HG03469 (cell line): Measurements from ENCODE around the gene TH.

Experiments
- ATAC-seq: cut with Tn5 transposase; IDR thresholded peaks from one replicate; pipeline ENCODE4 v1.9.1; 2021; ENCODE audit warnings: mild to moderate bottlenecking, moderate library complexity, moderate number of reproducible peaks; ENCODE audit not compliant: unreplicated experiment

Gene TH

DNA sequence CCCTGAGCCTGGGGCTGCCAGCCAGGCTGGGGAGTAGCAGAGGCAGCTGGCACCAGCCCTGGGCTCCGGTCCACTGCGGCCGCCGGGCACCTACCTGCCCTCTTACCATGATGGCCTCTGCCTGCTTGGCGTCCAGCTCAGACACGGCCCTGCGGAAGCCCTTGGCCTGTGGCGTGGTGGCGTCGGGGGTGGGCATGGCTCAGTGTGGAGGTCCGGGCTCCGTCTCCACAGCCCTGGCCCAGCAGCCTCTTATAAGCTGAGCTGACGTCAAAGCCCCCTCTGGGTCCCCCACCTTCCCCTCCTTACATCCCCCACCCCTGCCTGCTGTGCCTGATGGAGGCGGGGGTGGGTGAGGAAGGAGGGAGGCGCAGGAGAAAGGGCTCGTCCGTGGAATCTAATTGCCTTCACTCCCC is at the start of gene TH:
Gene TH, minus strand, starts transcription at position 225 of the 413 bp plus-strand sequence. Its CDS starts 29 bp downstream, at position 196.
- no peak for ATAC-seq

DNA sequence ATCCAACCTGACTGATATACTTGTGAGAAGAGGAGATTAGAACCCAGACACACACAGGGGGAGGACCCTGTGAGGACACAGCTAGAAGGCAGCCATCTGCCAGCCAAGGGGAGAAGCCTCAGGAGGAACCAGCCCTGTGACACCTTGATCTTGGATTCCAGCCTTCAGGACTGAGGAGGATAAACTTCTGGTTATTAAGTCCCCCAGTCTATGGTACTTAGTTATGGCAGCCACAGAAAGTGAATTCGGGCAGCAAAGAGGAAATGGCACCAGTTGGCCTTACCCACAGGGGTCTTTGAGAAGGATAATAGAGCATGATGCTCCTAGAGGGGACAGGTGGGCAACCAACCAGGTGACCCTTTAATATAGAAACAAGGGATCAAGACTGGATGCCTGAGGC is 49.4 kb upstream of the TH start:
- ATAC-seq: no peak

DNA sequence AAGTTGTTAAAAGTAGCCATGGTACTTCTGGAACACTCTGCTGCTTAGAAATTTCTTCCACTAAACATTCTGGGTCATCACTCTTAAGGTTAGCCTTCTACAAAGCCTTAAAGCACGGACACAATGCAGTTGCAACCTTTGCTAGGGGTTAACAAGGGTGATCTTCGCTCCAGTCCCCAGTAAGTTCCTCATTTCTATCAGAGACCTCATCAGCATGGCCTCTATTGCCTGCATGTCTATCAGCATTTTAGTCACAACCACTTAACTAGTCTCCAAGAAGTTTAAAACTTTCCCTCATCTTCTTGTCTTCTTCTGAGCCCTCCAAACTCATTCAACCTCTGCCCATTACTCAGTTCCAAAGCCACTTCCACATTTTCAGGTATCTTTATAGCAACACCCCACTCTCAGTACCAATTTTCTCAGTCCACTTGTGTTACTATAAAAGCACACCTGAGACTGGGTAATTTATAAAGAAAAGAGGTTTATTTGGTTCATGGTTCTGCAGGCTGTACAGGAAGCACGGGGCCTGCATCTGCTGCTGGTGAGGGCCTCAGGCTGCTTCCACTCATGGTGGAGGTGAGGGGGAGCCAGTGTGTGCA is 48.7 kb upstream of the TH start:
- no peak for ATAC-seq

DNA sequence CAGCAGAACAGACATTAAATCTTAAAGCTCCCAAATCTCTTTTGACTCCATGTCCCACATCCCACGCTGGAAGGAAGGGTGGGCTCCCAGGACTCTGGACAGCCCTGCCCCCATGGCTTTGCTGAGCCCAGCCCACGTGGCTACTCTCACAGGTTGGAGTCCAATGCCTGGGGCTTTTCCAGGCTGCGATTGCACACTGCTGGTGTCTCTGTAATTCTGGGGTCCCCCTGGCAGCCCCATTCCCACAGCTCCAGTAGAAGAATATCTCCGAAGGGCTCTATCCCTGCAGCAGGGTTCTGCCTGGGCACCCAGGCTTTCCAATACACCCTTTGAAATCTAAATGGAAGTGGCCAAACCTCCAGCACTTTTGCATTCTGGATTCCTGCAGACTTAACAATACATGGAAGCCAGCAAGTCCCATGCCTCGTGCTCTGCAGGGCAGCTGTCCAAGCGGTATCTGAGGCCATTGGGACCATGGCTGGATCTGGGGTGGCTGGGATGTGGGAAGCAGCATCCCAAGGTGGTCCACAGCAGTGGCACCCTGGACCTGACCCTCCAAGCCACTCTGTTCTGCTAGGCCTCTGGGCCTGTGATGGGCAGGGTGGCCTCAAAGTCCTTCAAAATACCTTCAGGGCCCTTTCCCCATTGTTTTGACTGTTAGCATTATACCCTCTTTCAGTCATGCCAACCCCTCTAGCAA is 47.9 kb upstream of the TH start:
- ATAC-seq: no peak

DNA sequence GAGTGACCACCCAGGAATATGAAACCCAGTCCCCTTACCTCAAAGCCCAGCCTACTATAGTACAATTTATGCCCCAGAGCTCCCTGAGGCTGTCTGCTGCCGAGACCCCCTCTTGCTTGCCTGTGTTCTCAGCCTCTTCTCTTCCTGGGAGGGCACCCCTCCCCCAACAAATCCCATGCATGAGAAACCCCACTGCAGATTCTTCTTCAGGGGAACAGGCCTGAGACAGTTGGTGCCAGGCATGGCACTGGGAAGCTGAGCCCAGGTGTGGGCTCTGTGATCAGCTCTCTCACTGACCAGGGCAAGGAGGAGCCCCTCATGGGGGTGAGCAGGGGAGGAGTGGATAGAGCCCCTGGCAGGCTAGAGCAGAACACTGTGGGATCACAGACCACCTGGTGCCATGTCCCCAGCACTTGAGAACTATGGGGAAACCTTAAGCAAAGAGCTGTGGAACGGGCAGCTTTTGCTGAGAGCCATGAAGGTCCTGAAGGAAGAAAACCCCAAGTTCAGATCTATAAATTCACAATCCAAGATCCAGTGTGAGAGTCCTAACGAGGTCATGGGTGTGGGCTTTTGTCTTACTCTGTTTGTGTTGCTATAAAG is 46.5 kb upstream of the TH start:
- no peak for ATAC-seq

DNA sequence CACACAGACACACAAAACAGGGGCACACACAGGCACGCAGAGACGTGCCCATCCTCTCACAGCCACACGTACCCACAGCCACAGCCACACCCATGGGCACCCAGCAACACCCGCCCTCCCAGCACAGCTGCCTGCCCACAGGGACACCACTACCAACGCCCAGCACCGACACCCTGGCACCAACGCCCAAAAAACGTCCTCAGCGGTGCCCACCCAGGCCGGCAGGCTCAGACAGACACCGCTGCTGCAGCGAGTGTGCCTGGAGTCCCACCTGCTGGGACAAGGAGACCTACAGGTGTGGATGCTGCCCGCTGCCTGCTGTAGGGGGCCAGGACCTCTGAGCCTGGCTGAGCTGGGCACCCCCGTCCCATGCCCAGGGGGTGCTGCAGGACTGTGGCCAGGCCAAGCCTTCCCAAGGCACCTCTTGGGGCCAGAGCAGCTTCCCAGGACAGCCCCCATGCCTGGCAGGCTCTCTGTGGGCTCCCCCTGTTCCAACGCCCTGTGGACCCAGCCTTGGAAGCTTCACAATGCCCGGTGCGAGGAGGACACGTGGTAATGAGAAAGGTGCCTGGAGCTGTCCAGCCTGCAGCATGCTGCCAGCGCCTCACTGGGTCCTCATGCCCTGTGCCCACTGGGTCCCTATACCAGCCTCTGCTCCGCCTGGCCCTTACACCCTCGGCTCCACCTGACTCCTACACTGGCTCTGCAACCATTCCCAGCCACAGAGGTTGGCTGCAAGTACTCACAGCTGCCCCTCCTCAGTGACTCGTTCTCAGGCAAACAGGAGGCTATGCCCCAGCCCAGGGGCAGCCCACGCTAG is 45.8 kb upstream of the TH start:
- no peak for ATAC-seq

DNA sequence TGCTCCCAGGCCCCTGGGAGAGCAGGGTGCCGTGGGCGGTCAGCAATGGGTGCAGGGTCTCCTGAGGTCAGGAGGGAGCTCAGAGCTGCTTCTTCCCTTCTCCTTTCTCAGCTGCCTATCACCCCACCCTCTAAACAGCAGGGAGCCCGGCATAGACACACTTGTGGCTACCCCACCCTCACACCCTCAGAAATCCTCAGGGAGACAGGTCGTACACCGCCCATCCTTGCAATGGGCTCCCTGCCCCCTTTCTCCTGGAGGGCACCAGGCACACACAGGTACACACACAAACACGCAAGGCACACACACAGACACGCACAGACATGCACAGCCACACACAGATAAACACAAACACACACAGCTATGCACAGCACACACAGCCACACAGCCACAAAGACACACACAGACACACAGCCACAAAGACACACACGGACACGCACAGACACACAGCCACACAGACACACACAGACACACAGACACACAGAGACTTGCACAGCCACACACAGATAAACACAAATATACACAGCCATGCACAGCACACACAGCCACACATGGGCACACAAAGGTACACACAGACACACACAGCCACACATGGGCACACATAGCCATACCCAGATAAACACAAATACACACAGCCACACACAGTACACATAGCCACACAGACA is 44.9 kb upstream of the TH start:
- ATAC-seq: no peak

DNA sequence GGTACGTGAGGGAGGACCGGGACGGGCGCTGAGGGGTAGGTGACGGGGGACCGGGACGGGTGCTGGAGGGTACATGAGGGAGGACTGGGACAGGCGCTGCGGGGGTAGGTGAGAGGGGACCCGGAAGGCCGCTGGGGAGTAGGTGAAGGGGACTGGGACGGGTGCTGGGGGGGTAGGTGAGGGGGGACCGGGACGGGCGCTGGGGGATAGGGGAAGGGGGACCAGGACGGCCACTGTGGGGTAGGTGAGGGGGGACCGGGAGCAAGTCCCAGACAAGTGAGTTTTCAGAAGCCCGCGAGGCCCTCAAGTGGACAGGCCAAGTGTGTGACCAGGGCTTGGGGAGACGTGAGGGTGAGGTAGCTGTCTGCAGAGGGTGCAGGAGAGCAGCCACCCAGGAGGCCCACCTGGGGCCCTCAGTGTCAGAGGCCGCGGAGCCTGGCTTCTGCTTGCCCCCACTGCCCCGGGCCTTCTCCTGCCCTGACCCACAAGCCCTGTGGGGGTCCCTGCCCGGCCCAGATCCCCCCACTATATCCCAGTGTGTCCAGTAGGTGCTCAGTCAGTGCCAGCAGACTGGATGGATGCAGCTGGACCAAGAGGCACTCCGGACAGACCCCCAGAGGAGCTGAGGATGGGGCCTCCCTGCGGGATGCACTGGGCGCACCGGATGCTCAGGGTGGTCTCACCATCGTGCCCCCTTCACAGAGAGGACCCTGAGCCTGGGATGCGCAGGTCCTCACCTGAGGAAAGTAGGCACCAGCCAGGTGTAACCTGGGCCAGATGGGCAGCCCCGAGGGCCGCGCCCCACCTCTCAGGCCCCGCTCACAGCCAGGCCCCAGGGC is 44.2 kb upstream of the TH start:
- no peak for ATAC-seq

DNA sequence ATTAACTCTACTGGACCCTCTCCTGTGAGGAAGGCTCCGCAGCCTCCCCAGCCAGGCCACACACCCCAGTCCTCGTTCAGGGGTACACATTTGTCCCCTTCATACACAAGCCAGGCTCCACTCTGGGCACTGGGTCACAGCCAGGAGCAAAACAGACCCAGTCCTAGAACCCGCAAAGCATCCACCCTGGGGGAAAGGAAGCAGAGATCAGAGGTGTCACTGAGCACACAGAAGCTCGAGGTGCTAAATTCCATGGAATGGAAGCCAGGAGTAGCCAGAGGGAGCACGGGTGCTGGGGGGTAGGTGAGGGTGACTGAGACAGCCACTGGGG is 43.6 kb upstream of the TH start:
- ATAC-seq: no peak

DNA sequence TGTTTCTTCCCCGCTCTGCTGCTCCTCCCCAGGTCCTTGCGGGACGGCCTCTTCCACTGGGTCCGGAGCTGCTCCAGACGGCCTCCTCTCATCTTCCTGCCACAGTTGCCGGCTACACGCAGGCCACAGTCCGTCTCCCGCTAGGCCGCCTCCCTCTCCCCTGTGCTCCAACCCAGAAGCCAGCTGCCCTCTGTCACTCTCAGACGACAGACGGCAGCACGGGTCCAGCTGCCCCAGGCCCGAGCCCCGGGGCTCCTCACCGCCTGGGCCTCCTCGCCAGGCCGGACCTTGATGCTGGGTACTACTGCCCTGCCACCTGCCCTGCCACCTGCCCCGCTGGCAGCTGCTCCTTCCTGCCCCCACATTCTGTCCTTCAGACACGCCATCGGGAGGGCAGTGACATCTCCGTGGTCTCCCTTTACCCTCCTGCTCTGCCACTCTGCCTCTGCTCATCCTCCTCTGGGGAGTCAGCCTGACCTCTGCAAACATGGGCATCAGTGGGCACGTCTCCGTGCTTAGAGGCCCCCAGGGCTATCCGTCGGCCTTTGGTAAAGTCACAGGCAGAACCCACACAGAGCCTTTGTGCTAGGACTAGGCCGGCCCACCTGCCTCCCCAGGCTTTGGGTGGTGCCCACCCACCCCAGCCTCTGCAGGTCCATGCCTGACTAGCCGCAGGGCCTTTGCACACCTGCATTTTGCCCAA is 43.1 kb upstream of the TH start:
- ATAC-seq: no peak

DNA sequence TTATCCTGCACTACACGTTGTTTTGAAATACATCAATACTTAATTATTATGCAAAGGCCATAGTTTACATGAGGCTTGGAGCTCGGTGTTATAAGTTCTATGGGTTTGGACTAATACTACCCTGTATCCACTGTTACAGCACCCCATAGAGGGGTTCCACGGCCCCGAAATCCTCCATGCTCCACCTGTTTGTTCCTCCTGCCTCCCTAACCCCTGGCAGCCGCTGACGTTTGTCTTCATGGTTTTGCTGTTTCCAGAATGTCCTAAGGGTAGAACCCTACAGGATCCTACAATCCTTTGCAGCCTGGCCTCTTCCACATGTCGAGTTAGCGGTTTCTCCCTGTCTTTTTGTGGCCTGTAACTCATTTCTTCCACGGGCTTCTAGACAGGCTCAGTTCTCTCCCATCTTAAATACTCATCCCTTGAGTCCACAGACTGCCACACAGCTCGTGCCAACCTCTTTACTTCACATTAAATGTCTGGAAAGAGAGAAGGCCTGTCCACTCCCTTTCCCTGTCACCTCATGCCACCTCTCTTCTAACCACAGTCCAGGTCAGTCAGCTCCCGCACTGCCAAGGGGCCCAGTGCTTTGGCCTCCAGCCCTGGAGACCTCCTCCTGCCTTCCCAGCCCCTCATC is 42.4 kb upstream of the TH start:
- ATAC-seq: no peak

DNA sequence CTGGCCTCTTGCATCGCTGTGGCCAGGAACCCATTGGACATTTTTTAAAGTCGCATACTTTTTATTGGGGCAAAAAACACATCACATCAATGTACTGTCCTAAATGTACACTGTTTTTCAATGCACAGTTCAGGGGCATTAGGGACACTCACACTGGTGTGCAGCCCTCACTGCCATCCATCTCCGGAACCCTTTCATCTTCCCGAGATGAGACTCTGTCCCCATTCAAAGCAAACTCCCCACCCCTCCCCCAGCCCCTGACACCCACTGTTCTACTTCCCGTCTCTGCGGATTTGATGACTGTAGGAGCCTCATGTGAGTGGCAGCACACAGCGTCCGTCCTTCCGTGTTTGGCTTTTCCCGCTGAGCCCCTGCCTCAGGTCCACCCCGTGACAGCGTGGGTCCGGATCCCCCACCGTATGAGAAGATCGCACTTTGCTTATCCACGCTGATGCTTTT is 41.8 kb upstream of the TH start:
- ATAC-seq: no peak

DNA sequence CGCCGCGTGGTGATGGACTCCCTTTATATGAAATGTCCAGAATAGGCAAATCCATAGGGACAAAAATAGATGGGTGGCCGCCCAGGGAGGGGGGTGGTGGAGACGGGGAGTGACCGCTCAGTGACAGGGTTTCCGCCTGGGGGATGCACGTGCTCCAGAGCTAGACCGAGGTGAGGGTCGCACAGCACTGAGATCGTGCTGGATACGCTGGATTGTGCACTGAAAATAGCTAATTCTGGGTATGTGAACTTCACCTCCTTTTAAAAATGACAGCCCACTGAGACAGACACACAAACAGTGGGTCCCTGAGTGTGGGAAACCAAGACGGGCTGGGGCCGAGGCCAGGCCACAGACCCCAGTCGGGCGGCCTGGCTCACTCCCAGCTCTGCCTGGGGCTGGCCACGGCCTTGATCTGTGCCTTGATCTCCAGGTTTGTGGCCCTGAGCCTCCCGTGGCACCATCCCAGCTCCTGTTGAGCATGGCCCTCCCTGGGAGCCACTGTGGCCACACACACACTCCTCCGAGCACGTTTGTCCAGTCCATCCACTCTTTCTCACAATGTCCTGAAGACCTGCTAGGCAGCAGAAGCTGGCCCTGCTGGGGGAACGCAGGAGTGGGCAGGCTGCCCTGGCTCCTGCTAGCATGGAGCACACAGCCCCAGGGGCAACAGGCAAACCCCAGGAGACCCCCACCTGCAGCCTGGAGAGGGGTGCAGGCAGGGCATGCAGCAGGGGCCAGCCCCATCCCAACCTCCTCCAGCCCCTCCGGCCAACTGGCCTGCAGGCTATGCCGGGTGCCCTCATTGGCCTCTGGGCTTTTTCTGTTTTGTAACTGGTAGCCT is 41.0 kb upstream of the TH start:
- ATAC-seq: no peak

DNA sequence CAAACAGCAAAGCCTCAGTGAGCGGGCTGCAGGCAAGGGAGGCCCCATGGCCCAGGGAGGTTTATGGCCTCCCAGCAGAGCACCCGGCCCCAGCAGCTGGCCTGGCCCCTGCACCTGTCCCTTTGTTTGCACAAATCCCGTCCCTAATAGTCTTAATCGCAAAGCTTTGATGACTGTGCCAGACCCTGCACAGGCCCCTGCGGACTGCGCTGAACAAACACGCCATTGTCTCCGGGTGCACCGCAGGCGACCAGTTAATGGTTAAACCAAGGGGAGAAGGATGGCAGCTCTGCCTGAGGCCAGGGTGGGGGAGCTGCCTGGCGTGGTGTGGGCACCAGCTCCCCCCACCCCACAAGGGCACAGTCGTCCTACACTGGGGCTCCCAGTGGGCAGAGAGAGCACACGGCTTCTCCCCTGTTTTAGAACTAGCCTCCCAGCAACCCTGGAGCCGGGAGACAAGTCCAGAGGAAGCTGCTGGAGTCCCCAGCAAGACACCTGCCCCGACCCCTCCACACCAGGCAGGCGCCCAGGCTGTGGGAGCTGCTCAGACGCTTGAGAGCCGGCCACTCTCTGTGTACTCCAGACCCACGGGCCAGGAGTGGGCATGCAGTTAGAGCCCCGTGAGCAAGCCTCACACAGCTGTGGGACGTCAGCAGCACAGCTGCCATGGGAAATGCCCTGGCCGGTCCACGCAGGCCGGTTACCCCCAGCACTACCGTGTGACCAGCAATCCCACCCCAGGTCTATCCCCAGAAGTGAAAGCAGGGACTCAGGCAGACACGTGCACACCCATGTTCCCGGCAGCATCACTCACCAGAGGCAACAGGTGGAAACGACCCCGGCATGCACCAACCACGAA is 39.7 kb upstream of the TH start:
- ATAC-seq: no peak

DNA sequence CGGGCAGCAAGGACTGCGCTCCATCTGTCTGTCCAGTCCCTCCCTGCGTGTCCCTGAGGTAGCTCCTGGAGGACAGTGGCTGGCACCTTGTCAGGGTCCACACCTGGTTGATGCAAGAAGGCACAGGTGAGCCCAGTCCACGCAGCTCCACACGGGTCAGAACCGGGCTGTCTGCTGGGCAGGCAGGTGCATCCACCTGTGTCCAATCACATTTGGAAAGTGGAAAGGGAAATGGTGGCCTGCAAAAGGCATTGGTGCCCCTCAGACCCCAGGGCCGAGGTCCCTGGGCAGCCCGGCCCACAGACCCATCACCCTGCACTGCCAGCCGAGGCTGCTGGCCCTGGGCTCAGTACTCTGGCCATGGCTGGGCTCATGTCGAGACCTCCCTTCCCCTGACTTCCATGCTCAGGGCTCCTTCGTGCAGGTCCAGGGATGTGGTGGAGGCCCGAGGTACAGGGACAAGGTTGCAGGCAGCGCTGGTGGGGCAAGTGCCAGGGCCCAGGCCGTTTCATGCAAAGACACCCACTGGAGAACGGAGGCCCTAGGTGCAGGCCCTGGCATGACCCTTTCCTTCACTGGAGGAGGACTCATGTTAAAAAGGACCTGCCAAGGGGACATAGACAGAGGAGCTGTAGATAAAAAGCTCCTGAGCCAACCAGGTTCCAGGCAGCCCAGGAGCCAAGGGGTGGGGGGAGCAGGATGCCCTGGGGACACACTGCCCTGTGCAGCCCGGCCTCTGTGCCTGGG is 38.9 kb upstream of the TH start:
- ATAC-seq: no peak

DNA sequence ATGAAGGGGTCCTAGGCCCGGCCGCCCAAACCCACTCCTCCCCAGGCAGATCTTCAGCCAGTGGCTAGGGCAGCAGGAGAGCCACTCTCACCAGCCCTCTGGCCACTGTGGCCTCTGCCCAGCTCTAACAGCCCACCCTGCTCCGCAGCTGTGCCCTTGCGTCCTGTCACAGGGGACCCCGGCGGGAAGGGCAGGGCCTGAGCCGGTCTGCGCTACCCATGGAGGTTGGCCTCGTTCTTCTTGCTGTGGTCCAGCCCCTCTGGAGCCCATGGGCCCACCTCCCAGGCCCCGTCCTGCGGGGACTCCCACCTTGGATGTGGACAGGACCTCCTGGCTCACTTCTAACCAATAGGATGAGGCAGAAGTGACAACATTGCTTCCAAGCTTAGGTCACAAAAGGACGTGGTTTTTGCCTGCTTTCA is 38.3 kb upstream of the TH start:
- no peak for ATAC-seq
